Measurements from ENCODE around the gene ZNF827. TPM values are rescaled to one million over a fixed set of nuclear protein-coding genes. Genes with fewer than 3 reads are reported as not detected.

ZNF827 gene
- total and polyA plus RNA-seq, 7 donors, result 1.8 to 37.7 (median 11.3) TPM

DNA sequence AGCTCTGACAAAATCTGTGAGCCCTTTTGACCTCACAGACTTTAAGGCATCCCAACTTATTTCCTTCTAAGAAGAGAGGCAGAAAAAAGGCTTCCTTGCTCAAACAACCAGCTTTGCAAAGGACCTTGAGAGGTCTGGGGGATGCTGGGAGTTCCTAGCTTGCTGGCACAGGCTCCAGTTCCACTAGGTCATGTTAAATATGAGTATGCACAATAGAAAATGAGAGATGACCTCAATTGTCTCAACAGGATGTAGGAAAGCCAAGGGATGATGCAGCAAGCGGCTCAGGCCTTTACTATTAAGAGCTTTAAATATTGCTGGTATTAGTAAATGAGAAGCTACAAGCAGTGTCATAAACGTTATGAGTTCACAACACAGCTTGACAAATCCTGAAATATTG, 13.3 kb upstream of the ZNF827 start:
- no peak for DNase-seq
- 66 to 80% methylated on average over 2 of the region's 2 CpGs for WGBS, 2 donors
- Histone ChIP-seq H3K36me3 (no peaks in the 10 kb centered on the region), H3K9me3 (peaks cover 0 to under 1% (median 0%) of the 10 kb centered on the region in 4 donors), H3K27me3 (no peaks in the 10 kb centered on the region), H3K4me1 (no peaks in the 10 kb centered on the region), H3K27ac (no peak overlapping the region), H3K4me3 (no peak overlapping the region)
- intact Hi-C loops (cut with DNase I), result no loop called here
- TF ChIP-seq, protein P1, sequence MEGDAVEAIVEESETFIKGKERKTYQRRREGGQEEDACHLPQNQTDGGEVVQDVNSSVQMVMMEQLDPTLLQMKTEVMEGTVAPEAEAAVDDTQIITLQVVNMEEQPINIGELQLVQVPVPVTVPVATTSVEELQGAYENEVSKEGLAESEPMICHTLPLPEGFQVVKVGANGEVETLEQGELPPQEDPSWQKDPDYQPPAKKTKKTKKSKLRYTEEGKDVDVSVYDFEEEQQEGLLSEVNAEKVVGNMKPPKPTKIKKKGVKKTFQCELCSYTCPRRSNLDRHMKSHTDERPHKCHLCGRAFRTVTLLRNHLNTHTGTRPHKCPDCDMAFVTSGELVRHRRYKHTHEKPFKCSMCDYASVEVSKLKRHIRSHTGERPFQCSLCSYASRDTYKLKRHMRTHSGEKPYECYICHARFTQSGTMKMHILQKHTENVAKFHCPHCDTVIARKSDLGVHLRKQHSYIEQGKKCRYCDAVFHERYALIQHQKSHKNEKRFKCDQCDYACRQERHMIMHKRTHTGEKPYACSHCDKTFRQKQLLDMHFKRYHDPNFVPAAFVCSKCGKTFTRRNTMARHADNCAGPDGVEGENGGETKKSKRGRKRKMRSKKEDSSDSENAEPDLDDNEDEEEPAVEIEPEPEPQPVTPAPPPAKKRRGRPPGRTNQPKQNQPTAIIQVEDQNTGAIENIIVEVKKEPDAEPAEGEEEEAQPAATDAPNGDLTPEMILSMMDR (IDR thresholded peaks at IDR 0.05), result no peak
- no peak for TF ChIP-seq POLR2AphosphoS5 (IDR thresholded peaks at IDR 0.05)
- no peak for TF ChIP-seq EP300 (IDR thresholded peaks at IDR 0.05)
- no peak for TF ChIP-seq POLR2A (IDR thresholded peaks at IDR 0.05)

DNA sequence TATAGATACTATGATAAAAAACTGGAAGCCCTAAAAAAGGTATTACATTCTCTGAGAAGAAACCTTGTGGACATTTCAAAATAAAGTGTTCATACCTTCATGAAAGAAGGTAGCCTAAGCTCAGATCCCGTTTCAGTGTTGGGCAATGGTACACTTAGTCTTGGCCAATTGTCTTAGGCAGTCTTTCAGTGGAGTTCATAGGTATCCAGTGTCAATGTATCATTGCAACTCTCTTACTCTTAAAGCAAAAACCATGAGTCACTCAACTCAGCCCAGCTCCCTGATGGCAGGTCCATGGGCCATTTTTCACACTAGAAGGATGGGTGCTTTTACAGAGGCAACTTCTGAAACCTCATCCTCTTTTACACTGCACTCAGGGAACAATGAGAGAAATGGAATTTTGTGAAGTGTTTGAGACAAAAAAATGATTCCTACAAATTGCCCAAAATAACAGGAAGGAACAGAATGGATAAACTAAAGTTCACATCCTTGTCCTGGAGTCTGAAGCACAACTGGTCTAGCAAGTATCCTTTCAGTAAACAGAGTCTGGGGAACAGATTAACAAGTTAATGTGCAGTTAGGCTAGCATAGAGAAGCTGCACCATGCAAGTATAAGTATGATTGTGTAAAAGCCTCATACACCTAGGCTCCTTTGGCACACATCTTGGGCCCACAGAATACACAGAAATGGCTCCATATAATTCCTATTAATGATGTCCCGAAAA, 7.0 kb upstream of the ZNF827 start:
- Histone ChIP-seq H3K27me3 (no peaks in the 10 kb centered on the region), H3K27ac (no peak overlapping the region), H3K4me1 (no peaks in the 10 kb centered on the region), H3K4me3 (no peak overlapping the region), H3K36me3 (no peaks in the 10 kb centered on the region), H3K9me3 (no peaks in the 10 kb centered on the region)
- intact Hi-C loops (cut with DNase I), result no loop called here
- TF ChIP-seq, protein P1 (IDR thresholded peaks at IDR 0.05), result no peak
- no peak for TF ChIP-seq EP300 (IDR thresholded peaks at IDR 0.05)
- no peak for TF ChIP-seq POLR2A (IDR thresholded peaks at IDR 0.05)
- DNase-seq, result no peak
- WGBS, 2 donors, result 90 to 92% methylated on average over 2 of the region's 2 CpGs

DNA sequence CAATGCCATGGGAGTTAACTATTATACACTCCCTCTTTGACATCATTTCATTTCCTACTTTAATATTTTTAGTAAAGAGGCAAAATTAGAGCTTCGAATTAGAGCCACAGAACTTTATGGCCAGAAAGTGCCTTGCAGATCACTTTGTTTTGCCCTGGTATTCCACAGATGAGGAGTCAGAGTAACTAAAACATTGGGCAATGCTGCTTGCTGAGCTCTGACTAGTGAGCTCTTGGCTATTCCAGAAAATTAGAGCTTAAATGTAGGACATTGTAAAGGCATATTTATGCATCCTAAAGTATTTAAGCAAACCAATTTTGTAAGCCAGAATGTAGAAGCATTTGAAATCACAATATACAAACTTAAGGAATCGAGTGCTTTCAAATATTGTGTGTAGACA, 6.3 kb upstream of the ZNF827 start:
- Histone ChIP-seq H3K27me3 (no peaks in the 10 kb centered on the region), H3K9me3 (no peaks in the 10 kb centered on the region), H3K4me3 (no peak overlapping the region), H3K36me3 (no peaks in the 10 kb centered on the region), H3K4me1 (peaks cover 0 to 2% (median 0%) of the 10 kb centered on the region in 4 donors), H3K27ac (no peak overlapping the region)
- DNase-seq, result no peak
- TF ChIP-seq, protein P1 (IDR thresholded peaks at IDR 0.05), result no peak
- no peak for TF ChIP-seq POLR2A (IDR thresholded peaks at IDR 0.05)
- intact Hi-C loops (cut with DNase I), result no loop called here
- 92 to 94% methylated on average over 2 of the region's 2 CpGs for WGBS, 2 donors

DNA sequence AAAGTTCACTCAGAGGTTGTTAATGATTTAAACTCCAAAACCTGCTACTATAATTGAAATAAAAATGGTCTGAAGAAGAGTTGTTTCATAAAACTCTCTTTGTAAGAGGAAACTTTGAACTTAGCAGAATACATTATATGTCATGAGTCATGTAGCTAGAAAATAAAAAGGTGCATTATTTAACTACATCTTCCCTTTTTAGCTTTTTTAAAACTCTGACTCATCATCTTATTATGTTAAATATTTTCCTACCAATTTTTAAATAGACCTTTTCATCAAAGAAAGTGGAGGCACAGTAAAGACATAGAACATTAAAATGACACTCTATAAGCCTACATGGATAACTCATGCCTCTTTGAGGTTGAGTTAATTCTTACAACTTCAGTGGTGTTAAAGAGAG, 1.2 kb upstream of the ZNF827 start:
- no peaks in the 10 kb centered on the region for H3K36me3 ChIP-seq
- H3K27me3 ChIP-seq, result no peaks in the 10 kb centered on the region
- peak overlapping the region in 2 of 4 donors; percentile 96 to 98 for H3K27ac ChIP-seq
- no peak for DNase-seq
- TF ChIP-seq EP300 (IDR thresholded peaks at IDR 0.05), result no peak
- TF ChIP-seq, protein P1 (IDR thresholded peaks at IDR 0.05), result no peak
- TF ChIP-seq POLR2AphosphoS5 (IDR thresholded peaks at IDR 0.05), result no peak
- no peak for TF ChIP-seq POLR2A (IDR thresholded peaks at IDR 0.05)
- H3K4me3 ChIP-seq, result no peak overlapping the region
- H3K9me3 ChIP-seq, result no peaks in the 10 kb centered on the region
- H3K4me1 ChIP-seq, result peaks cover 0 to 25% (median 10%) of the 10 kb centered on the region in 4 donors
- intact Hi-C loops (cut with DNase I), result loop anchor here (5.0 kb wide), 5 partner anchors 58 to 1742 kb away; partner anchors contain the start of genes LSM6, PRMT9 and SMAD1

DNA sequence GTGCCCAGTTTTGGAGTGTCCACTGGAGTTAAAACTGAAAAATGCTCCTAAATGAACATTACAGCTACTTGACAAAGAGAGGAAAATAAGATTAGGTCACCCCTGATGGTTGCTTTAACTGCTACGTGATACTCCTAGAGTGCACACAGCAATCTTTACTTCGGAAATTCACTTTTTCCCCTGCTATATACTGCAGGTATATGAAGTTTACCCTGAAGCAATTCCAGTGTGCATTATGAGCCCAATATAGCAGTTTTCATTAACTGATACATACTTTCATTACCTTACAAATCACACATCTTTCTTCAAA, 773 bp upstream of the ZNF827 start:
- 39 to 60% methylated on average over 2 of the region's 2 CpGs for WGBS, 2 donors
- Histone ChIP-seq H3K9me3 (no peaks in the 10 kb centered on the region), H3K27ac (peak overlapping the region; percentile 92 to 98 (median 94)), H3K27me3 (no peaks in the 10 kb centered on the region), H3K4me1 (peaks cover 0 to 29% (median 12%) of the 10 kb centered on the region in 4 donors), H3K36me3 (no peaks in the 10 kb centered on the region), H3K4me3 (peak overlapping the region in 3 of 4 donors; percentile 84 to 91 (median 85))
- no peak for DNase-seq
- TF ChIP-seq EP300 (IDR thresholded peaks at IDR 0.05) (no peak), POLR2AphosphoS5 (IDR thresholded peaks at IDR 0.05) (no peak), POLR2A (IDR thresholded peaks at IDR 0.05) (no peak)
- TF ChIP-seq, protein P1 (IDR thresholded peaks at IDR 0.05), result no peak
- intact Hi-C loops (cut with DNase I), result loop anchor here (5.0 kb wide), 5 partner anchors 57 to 1743 kb away; partner anchors contain the start of genes LSM6, PRMT9 and SMAD1
